GM19238 (cell line): Measurements from ENCODE around the gene APOA5.
"Not testable (repeated sequence)": the region's sequence is repeated elsewhere in the genome, so short reads cannot be mapped to it uniquely, and the experiment has no call there.

Experiments used
- DNase-seq: peaks from one replicate; pipeline ENCODE4 v3.0.0; 2011; ENCODE audit warnings: low spot score; ENCODE audit not compliant: insufficient read length

Gene APOA5

GRCh38 chr11:116791813-116792143, at the start of gene APOA5:
TSS of gene APOA5 (minus strand) at chr11:116791879. CDS start at chr11:116791860, 19 bp downstream.
- DNase-seq = no peak

DNA sequence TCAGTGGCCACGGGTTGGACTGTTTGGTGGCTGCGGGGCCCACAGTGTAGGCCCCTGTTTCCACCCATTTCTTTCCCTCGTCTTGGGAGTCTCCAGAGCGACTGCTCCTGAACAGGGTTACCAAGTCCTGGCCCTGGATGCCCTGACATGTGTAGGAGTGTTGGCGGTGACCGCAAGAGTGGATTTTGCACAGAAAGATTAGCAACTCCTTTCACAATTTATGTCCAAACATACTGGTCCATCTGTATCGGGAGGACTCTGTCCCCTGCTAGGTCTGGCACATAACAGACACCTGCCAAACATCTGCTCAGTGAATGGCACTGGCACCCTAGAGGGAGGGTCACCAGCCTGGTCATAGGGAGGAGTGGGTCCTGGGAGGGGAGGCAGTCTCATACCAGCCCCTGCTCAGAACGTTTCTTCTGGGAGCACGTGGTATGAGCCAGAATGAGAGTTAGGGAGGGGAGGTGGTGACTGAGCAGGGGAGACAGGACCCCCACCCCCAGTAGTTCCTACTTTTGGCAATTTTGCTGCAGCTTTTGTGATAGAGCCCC, 49.1 kb upstream of the APOA5 start:
- no peak for DNase-seq

DNA sequence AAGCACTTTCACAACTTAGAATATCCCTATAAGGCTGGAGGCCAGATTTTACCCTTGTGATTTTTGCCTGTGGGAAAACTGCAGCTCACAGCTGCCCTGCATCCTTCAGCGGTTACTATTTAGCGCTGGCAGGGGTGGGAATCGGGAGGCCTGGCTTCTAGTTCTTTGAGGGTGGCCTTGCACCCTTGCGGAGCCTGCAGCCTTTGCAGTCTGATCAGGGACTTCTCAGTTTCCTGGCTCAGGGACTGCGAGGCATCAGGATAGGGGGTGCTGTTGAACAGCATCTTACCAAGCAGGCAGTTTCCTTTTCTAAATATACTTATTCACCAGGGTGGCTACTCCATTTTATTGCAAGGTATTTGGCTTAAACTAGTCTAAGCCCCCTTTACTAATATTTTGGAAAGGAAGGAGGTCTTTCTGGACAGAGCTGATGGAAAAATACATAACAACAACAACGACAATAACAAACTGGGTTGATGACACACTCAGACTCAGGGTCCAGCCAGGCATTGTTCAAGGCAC, 48.6 kb upstream of the APOA5 start:
- no peak for DNase-seq

- DNase-seq = no peak
These were observed 46.8 kb upstream of the APOA5 start for GRCh38 chr11:116838321-116839084.

DNA sequence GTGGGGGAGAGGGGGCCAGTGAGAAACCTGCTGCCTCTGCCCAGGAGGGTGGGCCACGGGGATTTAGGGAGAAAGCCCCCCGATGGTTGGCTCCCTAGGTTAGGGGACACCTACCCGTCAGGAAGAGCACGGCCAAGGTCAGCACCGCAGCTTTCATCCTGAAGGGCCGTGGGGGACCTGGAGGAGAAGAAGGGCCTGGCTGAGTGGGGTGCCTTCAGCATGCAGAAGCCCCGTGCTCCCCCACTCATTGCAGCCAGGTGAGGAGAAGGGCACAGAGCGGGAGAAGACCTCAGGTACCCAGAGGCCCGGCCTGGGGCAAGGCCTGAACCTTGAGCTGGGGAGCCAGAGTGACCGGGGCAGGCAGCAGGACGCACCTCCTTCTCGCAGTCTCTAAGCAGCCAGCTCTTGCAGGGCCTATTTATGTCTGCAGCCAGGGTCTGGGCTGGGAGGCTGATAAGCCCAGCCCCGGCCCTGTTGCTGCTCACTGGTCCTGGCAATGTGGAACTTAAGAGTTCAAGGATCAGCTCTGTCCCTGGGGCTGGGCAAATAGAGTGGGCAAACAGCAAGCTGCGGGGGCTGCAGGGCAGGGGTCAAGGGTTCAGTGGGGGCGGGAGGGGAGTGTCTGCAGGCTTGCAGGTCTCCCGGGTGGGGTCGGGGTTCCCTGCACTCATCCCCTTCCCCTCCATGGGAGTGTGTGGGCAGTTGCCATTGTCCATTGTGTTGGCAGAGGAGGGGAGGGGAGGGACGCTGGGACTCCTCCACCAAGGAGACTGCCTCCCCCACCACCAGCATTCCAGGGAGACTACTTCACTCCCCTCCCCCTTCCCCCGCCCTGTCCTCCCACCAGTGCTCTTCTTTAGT, 45.8 kb upstream of the APOA5 start, which contains the start of gene APOA1:
Gene APOA1, minus strand, starts transcription at position 392 of the 861 bp plus-strand sequence. Its CDS starts 235 bp downstream, at position 157.
- no peak for DNase-seq

- DNase-seq = no peak
These were observed 44.9 kb upstream of the APOA5 start for GRCh38 chr11:116836632-116836991.

DNA sequence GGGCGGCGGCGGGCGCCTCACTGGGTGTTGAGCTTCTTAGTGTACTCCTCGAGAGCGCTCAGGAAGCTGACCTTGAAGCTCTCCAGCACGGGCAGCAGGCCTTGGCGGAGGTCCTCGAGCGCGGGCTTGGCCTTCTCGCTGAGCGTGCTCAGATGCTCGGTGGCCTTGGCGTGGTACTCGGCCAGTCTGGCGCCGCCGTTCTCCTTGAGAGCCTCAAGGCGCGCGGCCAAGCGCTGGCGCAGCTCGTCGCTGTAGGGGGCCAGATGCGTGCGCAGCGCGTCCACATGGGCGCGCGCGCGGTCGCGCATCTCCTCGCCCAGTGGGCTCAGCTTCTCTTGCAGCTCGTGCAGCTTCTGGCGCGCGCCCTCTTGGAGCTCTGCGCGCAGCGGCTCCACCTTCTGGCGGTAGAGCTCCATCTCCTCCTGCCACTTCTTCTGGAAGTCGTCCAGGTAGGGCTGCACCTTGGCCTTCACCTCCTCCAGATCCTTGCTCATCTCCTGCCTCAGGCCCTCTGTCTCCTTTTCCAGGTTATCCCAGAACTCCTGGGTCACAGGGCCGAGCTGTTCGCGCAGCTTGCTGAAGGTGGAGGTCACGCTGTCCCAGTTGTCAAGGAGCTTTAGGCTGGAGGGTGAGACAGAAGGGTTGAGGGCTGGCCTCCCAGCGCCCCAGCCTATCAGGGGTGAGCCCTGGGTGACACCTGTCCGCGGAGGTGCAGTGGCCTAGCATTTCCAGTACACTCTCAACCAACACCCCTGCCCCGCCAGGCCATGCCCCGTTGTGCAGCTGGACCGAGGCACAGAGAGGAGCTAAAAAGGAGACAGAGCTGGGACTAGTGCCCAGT, 44.3 kb upstream of the APOA5 start:
- peak; percentile 84 for DNase-seq

DNA sequence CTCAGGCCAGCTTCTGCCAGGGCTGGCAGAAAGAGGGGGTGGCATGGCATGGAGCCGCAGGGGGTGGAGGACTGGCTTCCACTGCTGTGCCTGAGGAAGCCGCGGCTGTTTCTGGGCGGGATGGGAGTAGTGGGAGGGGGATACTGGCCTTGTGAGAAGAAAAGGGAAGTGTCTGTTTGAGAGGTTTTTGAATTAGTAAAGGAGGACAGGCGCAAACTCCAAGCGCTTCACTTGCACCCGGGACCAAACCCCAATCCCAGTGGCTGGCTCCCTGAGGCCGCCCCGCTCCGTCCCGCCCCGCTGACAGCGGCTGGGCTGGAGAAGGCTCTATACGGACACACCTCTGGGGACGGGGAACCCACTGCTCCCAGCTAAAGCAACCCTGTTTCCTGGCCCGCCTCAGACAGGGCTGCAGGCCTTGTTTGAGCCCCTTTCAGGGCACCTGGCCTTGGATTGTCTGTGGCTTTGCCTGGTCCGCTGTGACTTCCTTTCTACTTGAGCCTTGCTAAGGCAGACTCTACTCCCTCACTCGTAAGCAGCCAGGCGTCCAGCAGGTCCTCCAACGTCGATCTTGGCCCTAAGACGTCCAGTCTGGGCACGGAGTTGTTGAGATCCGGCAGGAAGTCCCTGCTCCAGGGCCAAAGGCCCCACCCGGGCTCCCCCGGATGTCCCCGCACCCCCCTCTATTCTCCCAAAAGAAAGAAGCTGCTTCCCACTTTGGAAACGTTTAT, 43.5 kb upstream of the APOA5 start:
- DNase-seq = no peak

- DNase-seq = not testable (repeated sequence)
These were observed 42.9 kb upstream of the APOA5 start for GRCh38 chr11:116834535-116835041.

GRCh38 chr11:116833816-116834534, 42.3 kb upstream of the APOA5 start:
- no peak for DNase-seq

GRCh38 chr11:116833491-116833815, 41.8 kb upstream of the APOA5 start:
- no peak for DNase-seq

- no peak for DNase-seq
These were observed 40.9 kb upstream of the APOA5 start for GRCh38 chr11:116832350-116833290.

DNA sequence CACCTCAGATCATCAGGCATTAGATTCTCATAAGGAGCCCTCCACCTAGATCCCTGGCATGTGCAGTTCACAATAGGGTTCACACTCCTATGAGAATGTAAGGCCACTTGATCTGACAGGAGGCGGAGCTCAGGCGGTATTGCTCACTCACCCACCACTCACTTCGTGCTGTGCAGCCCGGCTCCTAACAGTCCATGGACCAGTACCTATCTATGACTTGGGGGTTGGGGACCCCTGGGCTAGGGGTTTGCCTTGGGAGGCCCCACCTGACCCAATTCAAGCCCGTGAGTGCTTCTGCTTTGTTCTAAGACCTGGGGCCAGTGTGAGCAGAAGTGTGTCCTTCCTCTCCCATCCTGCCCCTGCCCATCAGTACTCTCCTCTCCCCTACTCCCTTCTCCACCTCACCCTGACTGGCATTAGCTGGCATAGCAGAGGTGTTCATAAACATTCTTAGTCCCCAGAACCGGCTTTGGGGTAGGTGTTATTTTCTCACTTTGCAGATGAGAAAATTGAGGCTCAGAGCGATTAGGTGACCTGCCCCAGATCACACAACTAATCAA, 40.2 kb upstream of the APOA5 start:
- DNase-seq = no peak

GRCh38 chr11:116830184-116830912, 38.7 kb upstream of the APOA5 start:
- DNase-seq = no peak

- DNase-seq = no peak
These were observed 38.0 kb upstream of the APOA5 start, which contains the start of gene APOC3 for GRCh38 chr11:116829525-116830183. TSS of gene APOC3 (plus strand) at chr11:116829907. CDS start at chr11:116830583, 676 bp downstream.

GRCh38 chr11:116828632-116829524, 37.2 kb upstream of the APOA5 start:
- DNase-seq = no peak
